Upper lobe of left lung (tissue), 4 donors: ENCODE measurements around the gene HOMER2.

Source experiments
- CTCF ChIP-seq, 6 experiments: fragments of 450-650 bp in 4 of 6; fragments of 200-600 bp in 2 of 6; sonication (generic) in 2 of 6; IDR thresholded peaks; one replicate each; pipeline ENCODE4 v1.5.1; 2016 to 2019; ENCODE audit warnings: antibody characterized with exemption in 6 of 6
- POLR2A ChIP-seq, 4 donors: fragments of 450-650 bp; IDR thresholded peaks; one replicate each; pipeline ENCODE4 v1.5.1; 2016 to 2017; ENCODE audit warnings: antibody characterized with exemption in 4 of 4, mild to moderate bottlenecking in 2 of 4

DNA sequence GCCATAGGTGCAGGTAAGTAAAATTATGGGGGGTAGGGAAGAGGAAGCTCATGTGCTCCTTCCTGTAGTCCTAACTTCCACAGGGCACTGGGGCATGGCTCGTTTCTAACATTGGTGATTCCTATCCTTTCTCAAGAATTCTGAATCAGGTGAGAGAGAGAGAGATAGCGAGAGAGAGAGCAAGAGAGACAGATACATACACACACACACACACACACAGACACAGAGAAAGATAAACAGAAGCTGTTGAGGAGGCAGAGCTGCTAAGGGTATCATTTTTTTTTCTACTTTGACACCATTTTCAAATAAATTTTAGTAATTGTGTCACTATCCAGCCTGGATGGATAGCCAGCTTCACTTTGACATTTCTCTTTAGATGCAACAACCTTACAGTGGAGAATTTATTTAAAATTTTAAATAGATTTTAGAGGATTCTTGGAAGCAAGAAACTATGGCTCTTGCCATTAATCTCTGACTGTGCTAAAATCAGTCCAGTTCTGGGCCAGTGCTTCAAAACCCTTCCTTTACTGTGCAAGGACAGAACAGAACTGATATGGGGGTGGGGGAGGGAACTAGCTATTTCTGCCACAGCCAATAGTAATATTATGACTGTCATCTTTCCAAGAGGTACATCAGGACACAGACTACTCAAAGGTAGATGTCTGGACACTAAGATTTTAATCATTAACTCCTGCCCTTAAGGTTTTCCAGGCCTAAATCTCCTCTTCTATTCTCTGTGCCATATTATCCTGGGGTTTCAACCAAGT, 18.9 kb upstream of the HOMER2 start:
- no peak for TF ChIP-seq POLR2A (IDR thresholded peaks at IDR 0.05)
- TF ChIP-seq CTCF (IDR thresholded peaks at IDR 0.05) = no peak
